GM10266 (cell line): ENCODE results near the gene PLOD3.

Experiments used
- DNase-seq: peaks from one replicate; pipeline ENCODE4 v3.0.0; 2012; ENCODE audit errors: extremely low spot score
- CTCF ChIP-seq: IDR thresholded peaks from 2 replicates; pipeline ENCODE4 v1.5.1; 2012; ENCODE audit warnings: mild to moderate bottlenecking, low read depth; ENCODE audit not compliant: control insufficient read depth, insufficient read depth; ENCODE audit errors: missing control alignments

PLOD3 gene

GRCh38 chr7:101241015-101241363 lies 23.6 kb upstream of the PLOD3 start:
- DNase-seq, result no peak
- no peak for TF ChIP-seq CTCF

- no peak for DNase-seq
- no peak for TF ChIP-seq CTCF
These were observed 23.0 kb upstream of the PLOD3 start for GRCh38 chr7:101240226-101241014.

- TF ChIP-seq CTCF, result no peak
- no peak for DNase-seq
These were observed 22.5 kb upstream of the PLOD3 start for GRCh38 chr7:101239951-101240220.

- no peak for TF ChIP-seq CTCF
- DNase-seq, result no peak
These were observed 22.0 kb upstream of the PLOD3 start for GRCh38 chr7:101239191-101239950.

- no peak for DNase-seq
- no peak for TF ChIP-seq CTCF
These were observed 21.1 kb upstream of the PLOD3 start for GRCh38 chr7:101238226-101239182.

- no peak for TF ChIP-seq CTCF
- DNase-seq, result peak; percentile 18
These were observed 20.1 kb upstream of the PLOD3 start, which contains the start of gene CLDN15 for GRCh38 chr7:101237206-101238067. TSS of gene CLDN15 (minus strand) at chr7:101237802. CDS start at chr7:101237581, 221 bp downstream.
